Keratinocyte (primary cell): ENCODE measurements around the gene MBIP.

Experiments used
- EZH2 ChIP-seq: IDR thresholded peaks from one replicate; pipeline ENCODE4 v1.6.1; 2012; ENCODE audit warnings: inconsistent platforms, mild to moderate bottlenecking, low read length, moderate library complexity
- TF ChIP-seq, protein P1 (sequence below), 3 experiments: IDR thresholded peaks in 1 of 3; conservative IDR thresholded peaks in 1 of 3; optimal IDR thresholded peaks in 1 of 3; 2 replicates in 2 of 3; 3 replicates in 1 of 3; pipeline versions ENCODE3 to v1.5.1; 2011; ENCODE audit warnings: low read length in 3 of 3, mild to moderate bottlenecking in 3 of 3, moderate library complexity in 2 of 3, control low read depth in 1 of 3, inconsistent platforms in 1 of 3; ENCODE audit not compliant: insufficient read depth in 2 of 3; ENCODE audit errors: extremely low read depth in 1 of 3

DNA sequence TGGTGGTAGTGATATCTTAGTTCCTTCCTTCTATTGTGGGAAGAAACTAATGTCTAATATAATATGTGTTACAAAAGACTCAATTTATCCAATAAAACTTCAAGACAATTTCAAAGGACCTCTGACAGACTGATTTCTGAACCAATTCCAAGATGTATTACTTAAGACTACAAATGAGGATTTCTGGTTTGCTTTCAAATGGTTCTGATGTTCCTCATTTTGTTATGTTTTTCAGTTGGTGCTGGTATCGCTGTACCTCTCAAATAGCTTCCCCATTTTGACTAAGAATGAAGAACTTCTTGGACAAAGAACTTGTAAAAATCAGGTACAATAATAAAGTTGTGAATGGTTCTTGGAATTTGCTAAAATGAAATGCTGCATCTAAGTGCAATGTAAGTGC is 19.4 kb upstream of the MBIP start:
- no peak for TF ChIP-seq EZH2
- TF ChIP-seq, protein P1, sequence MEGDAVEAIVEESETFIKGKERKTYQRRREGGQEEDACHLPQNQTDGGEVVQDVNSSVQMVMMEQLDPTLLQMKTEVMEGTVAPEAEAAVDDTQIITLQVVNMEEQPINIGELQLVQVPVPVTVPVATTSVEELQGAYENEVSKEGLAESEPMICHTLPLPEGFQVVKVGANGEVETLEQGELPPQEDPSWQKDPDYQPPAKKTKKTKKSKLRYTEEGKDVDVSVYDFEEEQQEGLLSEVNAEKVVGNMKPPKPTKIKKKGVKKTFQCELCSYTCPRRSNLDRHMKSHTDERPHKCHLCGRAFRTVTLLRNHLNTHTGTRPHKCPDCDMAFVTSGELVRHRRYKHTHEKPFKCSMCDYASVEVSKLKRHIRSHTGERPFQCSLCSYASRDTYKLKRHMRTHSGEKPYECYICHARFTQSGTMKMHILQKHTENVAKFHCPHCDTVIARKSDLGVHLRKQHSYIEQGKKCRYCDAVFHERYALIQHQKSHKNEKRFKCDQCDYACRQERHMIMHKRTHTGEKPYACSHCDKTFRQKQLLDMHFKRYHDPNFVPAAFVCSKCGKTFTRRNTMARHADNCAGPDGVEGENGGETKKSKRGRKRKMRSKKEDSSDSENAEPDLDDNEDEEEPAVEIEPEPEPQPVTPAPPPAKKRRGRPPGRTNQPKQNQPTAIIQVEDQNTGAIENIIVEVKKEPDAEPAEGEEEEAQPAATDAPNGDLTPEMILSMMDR (optimal IDR thresholded peaks at IDR 0.05 in 1 of 3, IDR thresholded peaks at IDR 0.05 in 1 of 3, conservative IDR thresholded peaks at IDR 0.05 in 1 of 3; ENCODE audit: extremely low read depth in 1 of 3, insufficient read depth in 2 of 3, low read length in 3 of 3) = no peak
